K562 (cell line): ENCODE measurements around the gene CACNA2D3. TPM values are rescaled to one million over a fixed set of nuclear protein-coding genes. Genes with fewer than 3 reads are reported as not detected.

Source experiments
- ATAC-seq: fragments of 200-7000 bp; cut with Tn5 transposase; 3 replicates; pipeline ENCODE4 v1.9.1; 2020; ENCODE audit warnings: moderate library complexity
- BruUV-seq: library from RNA; stranded (reverse); fragments of 400-500 nt; replicated peaks from 2 replicates; lab custom pipeline; 2021; lab: Mats Ljungman, UMichigan
- CTCF ChIA-PET: fragments of 300-600 bp; formaldehyde crosslinking; extraction: SDS; loops from one replicate; lab custom pipeline; 2021; ENCODE audit warnings: low intra/inter-chr PET ratio; lab: Yijun Ruan, JAX
- POLR2A ChIA-PET: fragments of 300-600, 350-650 bp; sonication (Branson Sonifier 250); formaldehyde crosslinking; extraction: SDS; loops from one replicate; lab custom pipeline; 2021; ENCODE audit warnings: antibody characterized with exemption, inconsistent platforms; lab: Yijun Ruan, JAX
- DNase-seq, 4 experiments: peaks; one replicate each; pipeline versions ENCODE4 v3.0.0 to v3.0.0-alpha.2; 2011 to 2018; ENCODE audit warnings: low spot score in 3 of 4, mixed read lengths in 3 of 4; ENCODE audit errors: extremely low read depth in 1 of 4
- FAIRE-seq: peaks from 2 replicates; lab custom pipeline; 2011; peaks lifted over from hg19 to GRCh38; lab: Jason Lieb, UNC
- H2AFZ ChIP-seq: 2 replicates; pipeline ENCODE4 v1.6.0; 2011; ENCODE audit warnings: low read depth, low read length, control low read depth, inconsistent platforms
- H3K27ac ChIP-seq: fragments of 200-600 bp; 3 replicates; pipeline ENCODE4 v1.8.0; 2011; ENCODE audit warnings: low read depth, mild to moderate bottlenecking, control low read depth, inconsistent platforms, low read length, moderate library complexity, mixed read lengths; ENCODE audit errors: extremely low read depth
- H3K27me3 ChIP-seq, 2 experiments: fragments of 300-600 bp in 1 of 2; 2 replicates in 1 of 2; 3 replicates in 1 of 2; pipeline versions ENCODE4 v1.6.0 to v1.8.0; 2011; ENCODE audit warnings: inconsistent platforms in 2 of 2, low read length in 2 of 2, mild to moderate bottlenecking in 1 of 2, mixed read lengths in 1 of 2, moderate library complexity in 1 of 2; ENCODE audit not compliant: control insufficient read depth in 2 of 2, insufficient read depth in 2 of 2
- H3K36me3 ChIP-seq: fragments of 300-600 bp; 3 replicates; pipeline ENCODE4 v1.8.0; 2011; ENCODE audit warnings: mild to moderate bottlenecking, low read length, inconsistent platforms; ENCODE audit not compliant: control insufficient read depth, insufficient read depth
- H3K4me1 ChIP-seq, 2 experiments: fragments of 200-600 bp in 1 of 2; replicated peaks in 1 of 2; 2 replicates in 1 of 2; 3 replicates in 1 of 2; pipeline versions ENCODE4 v1.5.1 to v1.8.0; 2011; ENCODE audit warnings: inconsistent platforms in 2 of 2, low read length in 2 of 2, mild to moderate bottlenecking in 1 of 2, mixed read lengths in 1 of 2, moderate library complexity in 1 of 2; ENCODE audit not compliant: control insufficient read depth in 2 of 2, insufficient read depth in 2 of 2
- H3K4me2 ChIP-seq: 2 replicates; pipeline ENCODE4 v1.6.1; 2011; ENCODE audit warnings: low read length, control low read depth, inconsistent platforms, mixed read lengths; ENCODE audit not compliant: insufficient read depth
- H3K4me3 ChIP-seq: fragments of 200-600 bp; sonication (generic), shearing (Covaris generic); 2 replicates; pipeline ENCODE4 v1.5.1; 2016; ENCODE audit warnings: control low read depth, inconsistent platforms
- H3K79me2 ChIP-seq: fragments of 200-600 bp; 3 replicates; pipeline ENCODE4 v1.8.0; 2011; ENCODE audit warnings: low read length, inconsistent platforms; ENCODE audit not compliant: control insufficient read depth, insufficient read depth
- H3K9ac ChIP-seq, 2 experiments: 2 replicates each; pipeline versions ENCODE4 v1.6.0 to v1.6.1; 2011; ENCODE audit warnings: low read depth in 2 of 2, low read length in 2 of 2, control low read depth in 1 of 2, inconsistent platforms in 1 of 2, mild to moderate bottlenecking in 1 of 2, mixed read lengths in 1 of 2; ENCODE audit not compliant: insufficient read depth in 1 of 2
- H3K9me1 ChIP-seq: one replicate; pipeline ENCODE4 v1.6.0; 2011; ENCODE audit warnings: inconsistent platforms, mild to moderate bottlenecking, low read length, moderate library complexity; ENCODE audit not compliant: control insufficient read depth, insufficient read depth
- H3K9me3 ChIP-seq: replicated peaks from 2 replicates; pipeline ENCODE4 v1.5.1; 2011; ENCODE audit warnings: low read depth, low read length, inconsistent platforms; ENCODE audit not compliant: control insufficient read depth, insufficient read depth
- H4K20me1 ChIP-seq: replicated peaks from 2 replicates; pipeline ENCODE4 v1.6.1; 2011; ENCODE audit warnings: low read length, inconsistent platforms, mixed read lengths; ENCODE audit not compliant: control insufficient read depth, insufficient read depth
- BCOR ChIP-seq: fragments of 450-650 bp; IDR thresholded peaks from 2 replicates; pipeline ENCODE4 v1.6.1; 2016
- BHLHE40 ChIP-seq: IDR thresholded peaks from 2 replicates; pipeline ENCODE4 v1.6.1; 2011; ENCODE audit warnings: low read length, improper control_type of control experiment
- HDAC8 ChIP-seq: fragments of 450-650 bp; IDR thresholded peaks from 2 replicates; pipeline ENCODE4 v1.6.1; 2016; ENCODE audit warnings: mild to moderate bottlenecking, missing genetic modification characterization, moderate library complexity, missing compliant biosample characterization
- HNRNPLL ChIP-seq: fragments of 200-400 bp; formaldehyde crosslinking; IDR thresholded peaks from 2 replicates; pipeline ENCODE4 v1.6.1; 2017; ENCODE audit warnings: low read length, low read depth, mild to moderate bottlenecking; ENCODE audit not compliant: poor library complexity, severe bottlenecking
- RAD21 ChIP-seq, 2 experiments: fragments of 250-450 bp in 1 of 2; fragments of 450-650 bp in 1 of 2; sonication (Bioruptor Pico) in 1 of 2; formaldehyde crosslinking in 1 of 2; IDR thresholded peaks in 1 of 2; conservative IDR thresholded peaks in 1 of 2; 2 replicates each; pipeline versions ENCODE4 v1.4.0 to v1.8.0; 2020 to 2022; ENCODE audit warnings: mild to moderate bottlenecking in 2 of 2, moderate library complexity in 1 of 2
- SMAD2 ChIP-seq: fragments of 150-350 bp; IDR thresholded peaks from 2 replicates; pipeline ENCODE4 v1.6.1; 2014; ENCODE audit warnings: low read depth, mild to moderate bottlenecking, low read length
- TAF7 ChIP-seq: fragments of 450-650 bp; IDR thresholded peaks from 2 replicates; pipeline ENCODE4 v1.6.1; 2016; ENCODE audit warnings: missing genetic modification characterization, missing compliant biosample characterization
- TOE1 ChIP-seq, 2 experiments: fragments of 450-650 bp in 1 of 2; sonication (generic) in 1 of 2; formaldehyde crosslinking in 1 of 2; IDR thresholded peaks; 2 replicates each; pipeline versions ENCODE4 v1.7.1 to v1.8.0; 2016 to 2022; ENCODE audit warnings: borderline replicate concordance in 2 of 2, mild to moderate bottlenecking in 2 of 2, antibody characterized with exemption in 1 of 2, inconsistent platforms in 1 of 2, low read depth in 1 of 2, missing genetic modification reagents in 1 of 2, moderate library complexity in 1 of 2
- ZNF124 ChIP-seq: sonication (generic); formaldehyde crosslinking; IDR thresholded peaks from 2 replicates; pipeline ENCODE4 v1.8.1; 2022; ENCODE audit warnings: missing genetic modification reagents
- ZNF217 ChIP-seq: sonication (generic); formaldehyde crosslinking; IDR thresholded peaks from 2 replicates; pipeline ENCODE4 v1.8.0; 2022; ENCODE audit warnings: mild to moderate bottlenecking, missing genetic modification reagents
- WGBS: fragments of 100-300 bp; shearing (Covaris generic); methylation state at CpG from one replicate; pipeline ENCODE4 v1.1.6; 2016; ENCODE audit warnings: low coverage, mixed read lengths; ENCODE audit not compliant: insufficient coverage; ENCODE audit errors: missing lambda C conversion rate; 5-methylcytosine and 5-hydroxymethylcytosine counted together
- in situ Hi-C: fragments of 300-500 bp; cut with MboI; formaldehyde crosslinking; loops from 4 replicates; pipeline ENCODE4 v1.15.0; 2018; ENCODE audit warnings: inconsistent platforms, mixed read lengths
- intact Hi-C: fragments of 100-400 bp; cut with micrococcal nuclease; formaldehyde crosslinking; loops from 2 replicates; pipeline ENCODE4 v1.14.2; 2022
- polyA plus RNA-seq, 8 experiments: library from polyadenylated mRNA; depleted of rRNA in 4 of 8; stranded (reverse) in 5 of 8; unstranded in 3 of 8; fragments of >200 nt; fragmentation: Nextera tagmentation in 2 of 8; fragmentation: Illumina TruSeq in 1 of 8; extraction: Ambion mirVana in 2 of 8; extraction: Trizol in 1 of 8; gene quantifications; 2 replicates each; pipeline versions ENCODE4 v1.2.1 to v1.2.3, GENCODE V29; 2011 to 2014; ENCODE audit warnings: inconsistent platforms in 1 of 8, missing spikeins in 1 of 8
- total RNA-seq, 7 experiments: library from RNA; depleted of rRNA in 6 of 7; stranded (reverse); fragments of >200 nt in 6 of 7; fragmentation: Illumina TruSeq in 2 of 7; extraction: Trizol in 2 of 7; gene quantifications; 2 replicates each; pipeline versions ENCODE4 v1.2.1 to v1.2.3, GENCODE V29; 2011 to 2021; ENCODE audit warnings: low replicate concordance in 1 of 7
- TF ChIP-seq, protein P1 (sequence below): fragments of 250-450 bp; sonication (Bioruptor Pico); IDR thresholded peaks from 2 replicates; pipeline ENCODE4 v1.5.0; 2021
- TF ChIP-seq, protein P2 (sequence below): fragments of 450-650 bp; formaldehyde crosslinking; IDR thresholded peaks from 2 replicates; pipeline ENCODE4 v1.4.0; 2020; ENCODE audit warnings: mild to moderate bottlenecking, moderate library complexity
- TF ChIP-seq, protein P3 (sequence below): fragments of 250-450 bp; sonication (Bioruptor Pico); IDR thresholded peaks from 2 replicates; pipeline ENCODE4 v1.4.0; 2020
- TF ChIP-seq, protein P4 (sequence below): fragments of 450-650 bp; IDR thresholded peaks from 2 replicates; pipeline ENCODE4 v1.6.1; 2016; ENCODE audit warnings: low read depth, mild to moderate bottlenecking, moderate library complexity

The CACNA2D3 gene
- total and polyA plus RNA-seq, 9 of the 15 experiments (the other 6 are each of a cell fraction or from before 2014, with no cell fraction given) = 0.01 TPM; not detected in 8

DNA sequence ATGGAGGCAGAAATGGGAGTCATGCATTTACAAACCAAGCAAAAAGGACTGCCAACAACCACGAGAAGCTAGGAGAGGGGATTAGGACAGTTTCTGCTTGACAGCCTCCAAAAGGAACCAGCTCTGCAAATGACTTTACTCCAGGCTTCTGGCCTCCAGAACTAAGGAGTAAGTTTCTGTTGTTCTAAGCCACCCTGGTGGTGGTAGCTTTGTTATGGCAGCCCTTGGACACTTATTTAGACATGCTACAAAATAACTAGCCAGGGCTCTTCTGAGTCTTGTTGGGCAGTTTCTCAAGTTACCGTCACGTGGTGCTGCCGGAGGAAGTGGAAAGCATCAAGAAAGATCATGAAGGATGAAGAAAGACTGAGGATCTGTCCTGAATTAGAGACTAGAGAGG is 419.0 kb downstream of the CACNA2D3 start:
- Histone ChIP-seq H3K9ac (no peak overlapping the region), H2AFZ (no peak overlapping the region), H3K4me3 (no peak overlapping the region), H3K79me2 (no peaks in the 10 kb centered on the region), H4K20me1 (no peaks in the 10 kb centered on the region; the same call in 1 of the 2 replicates), H3K4me1 (no peaks in the 10 kb centered on the region), H3K36me3 (no peaks in the 10 kb centered on the region), H3K27ac (no peak overlapping the region), H3K27me3 (no peaks in the 10 kb centered on the region), H3K9me3 (no peaks in the 10 kb centered on the region), H3K9me1 (no peaks in the 10 kb centered on the region)
- 2% methylated on average over 4 of the region's 4 CpGs for WGBS
- CTCF ChIA-PET = no interaction called here
- DNase-seq (no peak), FAIRE-seq (no peak), ATAC-seq (no peak)
- intact Hi-C loops (no loop called here), in situ Hi-C loops (no loop called here)
- no TSS peak for BruUV-seq
- POLR2A ChIA-PET = no interaction called here
- TF ChIP-seq, protein P1, sequence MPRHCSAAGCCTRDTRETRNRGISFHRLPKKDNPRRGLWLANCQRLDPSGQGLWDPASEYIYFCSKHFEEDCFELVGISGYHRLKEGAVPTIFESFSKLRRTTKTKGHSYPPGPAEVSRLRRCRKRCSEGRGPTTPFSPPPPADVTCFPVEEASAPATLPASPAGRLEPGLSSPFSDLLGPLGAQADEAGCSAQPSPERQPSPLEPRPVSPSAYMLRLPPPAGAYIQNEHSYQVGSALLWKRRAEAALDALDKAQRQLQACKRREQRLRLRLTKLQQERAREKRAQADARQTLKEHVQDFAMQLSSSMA (CRISPR knock-in tag) = no peak
- no peak for TF ChIP-seq HDAC8
- TF ChIP-seq, protein P2, sequence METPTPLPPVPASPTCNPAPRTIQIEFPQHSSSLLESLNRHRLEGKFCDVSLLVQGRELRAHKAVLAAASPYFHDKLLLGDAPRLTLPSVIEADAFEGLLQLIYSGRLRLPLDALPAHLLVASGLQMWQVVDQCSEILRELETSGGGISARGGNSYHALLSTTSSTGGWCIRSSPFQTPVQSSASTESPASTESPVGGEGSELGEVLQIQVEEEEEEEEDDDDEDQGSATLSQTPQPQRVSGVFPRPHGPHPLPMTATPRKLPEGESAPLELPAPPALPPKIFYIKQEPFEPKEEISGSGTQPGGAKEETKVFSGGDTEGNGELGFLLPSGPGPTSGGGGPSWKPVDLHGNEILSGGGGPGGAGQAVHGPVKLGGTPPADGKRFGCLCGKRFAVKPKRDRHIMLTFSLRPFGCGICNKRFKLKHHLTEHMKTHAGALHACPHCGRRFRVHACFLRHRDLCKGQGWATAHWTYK = no peak
- TF ChIP-seq TOE1 (IDR thresholded peaks at IDR 0.05; ENCODE audit: borderline replicate concordance) = no peak
- TF ChIP-seq TOE1 (CRISPR knock-in tag; IDR thresholded peaks at IDR 0.05; ENCODE audit: borderline replicate concordance, low read depth) = no peak
- TF ChIP-seq TAF7 (tag) = no peak
- TF ChIP-seq, protein P3, sequence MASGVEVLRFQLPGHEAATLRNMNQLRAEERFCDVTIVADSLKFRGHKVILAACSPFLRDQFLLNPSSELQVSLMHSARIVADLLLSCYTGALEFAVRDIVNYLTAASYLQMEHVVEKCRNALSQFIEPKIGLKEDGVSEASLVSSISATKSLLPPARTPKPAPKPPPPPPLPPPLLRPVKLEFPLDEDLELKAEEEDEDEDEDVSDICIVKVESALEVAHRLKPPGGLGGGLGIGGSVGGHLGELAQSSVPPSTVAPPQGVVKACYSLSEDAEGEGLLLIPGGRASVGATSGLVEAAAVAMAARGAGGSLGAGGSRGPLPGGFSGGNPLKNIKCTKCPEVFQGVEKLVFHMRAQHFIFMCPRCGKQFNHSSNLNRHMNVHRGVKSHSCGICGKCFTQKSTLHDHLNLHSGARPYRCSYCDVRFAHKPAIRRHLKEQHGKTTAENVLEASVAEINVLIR (CRISPR knock-in tag) = no peak
- no peak for TF ChIP-seq BHLHE40
- no peak for TF ChIP-seq HNRNPLL
- TF ChIP-seq ZNF217 (CRISPR knock-in tag) = no peak
- TF ChIP-seq ZNF124 = no peak
- no peak for TF ChIP-seq SMAD2
- TF ChIP-seq RAD21 (CRISPR knock-in tag; conservative IDR thresholded peaks at IDR 0.05 in 1 of 2, IDR thresholded peaks at IDR 0.05 in 1 of 2) = no peak
- no peak for TF ChIP-seq BCOR
- TF ChIP-seq, protein P4, sequence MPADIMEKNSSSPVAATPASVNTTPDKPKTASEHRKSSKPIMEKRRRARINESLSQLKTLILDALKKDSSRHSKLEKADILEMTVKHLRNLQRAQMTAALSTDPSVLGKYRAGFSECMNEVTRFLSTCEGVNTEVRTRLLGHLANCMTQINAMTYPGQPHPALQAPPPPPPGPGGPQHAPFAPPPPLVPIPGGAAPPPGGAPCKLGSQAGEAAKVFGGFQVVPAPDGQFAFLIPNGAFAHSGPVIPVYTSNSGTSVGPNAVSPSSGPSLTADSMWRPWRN = no peak
- TF ChIP-seq, all 486 proteins: peak for 0
- H3K4me2 ChIP-seq = no peak overlapping the region
